ENCODE results near the gene DAB1.

DNA sequence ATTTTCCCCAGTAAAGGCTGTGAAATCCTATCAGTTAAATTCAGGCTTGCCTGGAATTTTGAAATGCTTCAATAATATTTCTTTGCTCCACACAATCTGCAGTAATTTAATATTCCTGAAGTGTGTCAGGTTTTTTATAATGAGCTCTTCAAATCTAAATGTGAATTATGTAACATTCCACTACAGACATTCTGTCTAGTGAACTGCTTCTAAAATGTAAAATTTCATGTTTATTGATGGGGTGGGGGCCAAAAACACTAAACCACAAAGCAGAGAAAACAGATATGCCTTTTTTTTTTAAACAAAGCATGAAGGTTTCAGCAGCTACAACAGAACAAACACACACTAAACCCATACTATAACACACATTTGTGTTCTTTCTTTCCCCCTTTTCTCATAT is 129.7 kb downstream of the DAB1 start:
- TF ChIP-seq, protein P1, sequence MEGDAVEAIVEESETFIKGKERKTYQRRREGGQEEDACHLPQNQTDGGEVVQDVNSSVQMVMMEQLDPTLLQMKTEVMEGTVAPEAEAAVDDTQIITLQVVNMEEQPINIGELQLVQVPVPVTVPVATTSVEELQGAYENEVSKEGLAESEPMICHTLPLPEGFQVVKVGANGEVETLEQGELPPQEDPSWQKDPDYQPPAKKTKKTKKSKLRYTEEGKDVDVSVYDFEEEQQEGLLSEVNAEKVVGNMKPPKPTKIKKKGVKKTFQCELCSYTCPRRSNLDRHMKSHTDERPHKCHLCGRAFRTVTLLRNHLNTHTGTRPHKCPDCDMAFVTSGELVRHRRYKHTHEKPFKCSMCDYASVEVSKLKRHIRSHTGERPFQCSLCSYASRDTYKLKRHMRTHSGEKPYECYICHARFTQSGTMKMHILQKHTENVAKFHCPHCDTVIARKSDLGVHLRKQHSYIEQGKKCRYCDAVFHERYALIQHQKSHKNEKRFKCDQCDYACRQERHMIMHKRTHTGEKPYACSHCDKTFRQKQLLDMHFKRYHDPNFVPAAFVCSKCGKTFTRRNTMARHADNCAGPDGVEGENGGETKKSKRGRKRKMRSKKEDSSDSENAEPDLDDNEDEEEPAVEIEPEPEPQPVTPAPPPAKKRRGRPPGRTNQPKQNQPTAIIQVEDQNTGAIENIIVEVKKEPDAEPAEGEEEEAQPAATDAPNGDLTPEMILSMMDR (conservative IDR thresholded peaks at IDR 0.05 in 1 of 2, IDR thresholded peaks at IDR 0.05 in 1 of 2; ENCODE audit: extremely low read depth in 1 of 2, insufficient read depth in 1 of 2, low read depth in 1 of 2, low read length in 2 of 2), result no peak
- TF ChIP-seq EZH2 (IDR thresholded peaks at IDR 0.05; ENCODE audit: borderline replicate concordance, low read length), result no peak
